ENCODE results near the gene PHLDA3.

Gene PHLDA3

GRCh38 chr1:201468844-201469644 is at the start of gene PHLDA3:
Gene PHLDA3, minus strand, starts transcription at chr1:201469188. Its CDS starts 402 bp downstream, at chr1:201468786.
- TF ChIP-seq, protein P1, sequence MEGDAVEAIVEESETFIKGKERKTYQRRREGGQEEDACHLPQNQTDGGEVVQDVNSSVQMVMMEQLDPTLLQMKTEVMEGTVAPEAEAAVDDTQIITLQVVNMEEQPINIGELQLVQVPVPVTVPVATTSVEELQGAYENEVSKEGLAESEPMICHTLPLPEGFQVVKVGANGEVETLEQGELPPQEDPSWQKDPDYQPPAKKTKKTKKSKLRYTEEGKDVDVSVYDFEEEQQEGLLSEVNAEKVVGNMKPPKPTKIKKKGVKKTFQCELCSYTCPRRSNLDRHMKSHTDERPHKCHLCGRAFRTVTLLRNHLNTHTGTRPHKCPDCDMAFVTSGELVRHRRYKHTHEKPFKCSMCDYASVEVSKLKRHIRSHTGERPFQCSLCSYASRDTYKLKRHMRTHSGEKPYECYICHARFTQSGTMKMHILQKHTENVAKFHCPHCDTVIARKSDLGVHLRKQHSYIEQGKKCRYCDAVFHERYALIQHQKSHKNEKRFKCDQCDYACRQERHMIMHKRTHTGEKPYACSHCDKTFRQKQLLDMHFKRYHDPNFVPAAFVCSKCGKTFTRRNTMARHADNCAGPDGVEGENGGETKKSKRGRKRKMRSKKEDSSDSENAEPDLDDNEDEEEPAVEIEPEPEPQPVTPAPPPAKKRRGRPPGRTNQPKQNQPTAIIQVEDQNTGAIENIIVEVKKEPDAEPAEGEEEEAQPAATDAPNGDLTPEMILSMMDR (IDR thresholded peaks at IDR 0.05): no peak
- TF ChIP-seq ZFX (IDR thresholded peaks at IDR 0.05; ENCODE audit: borderline replicate concordance): no peak
- peak within 1 kb of the TSS; percentile 62 for H3K27ac ChIP-seq

GRCh38 chr1:201518071-201518470 is 49.1 kb upstream of the PHLDA3 start:
- no peak overlapping the region for H3K27ac ChIP-seq
- TF ChIP-seq ZFX (IDR thresholded peaks at IDR 0.05; ENCODE audit: borderline replicate concordance): no peak
- TF ChIP-seq, protein P1 (IDR thresholded peaks at IDR 0.05): no peak

GRCh38 chr1:201517631-201518030 is 48.6 kb upstream of the PHLDA3 start:
- TF ChIP-seq, protein P1 (IDR thresholded peaks at IDR 0.05): no peak
- TF ChIP-seq ZFX (IDR thresholded peaks at IDR 0.05; ENCODE audit: borderline replicate concordance): no peak
- H3K27ac ChIP-seq: no peak overlapping the region

GRCh38 chr1:201516511-201517127 is 47.6 kb upstream of the PHLDA3 start:
- TF ChIP-seq ZFX (IDR thresholded peaks at IDR 0.05; ENCODE audit: borderline replicate concordance): no peak
- H3K27ac ChIP-seq: no peak overlapping the region

GRCh38 chr1:201515895-201516294 is 46.9 kb upstream of the PHLDA3 start:
- H3K27ac ChIP-seq: no peak overlapping the region
- TF ChIP-seq ZFX (IDR thresholded peaks at IDR 0.05; ENCODE audit: borderline replicate concordance): no peak
- TF ChIP-seq, protein P1 (IDR thresholded peaks at IDR 0.05): no peak

- no peak overlapping the region for H3K27ac ChIP-seq
- no peak for TF ChIP-seq ZFX (IDR thresholded peaks at IDR 0.05; ENCODE audit: borderline replicate concordance)
- TF ChIP-seq, protein P1 (IDR thresholded peaks at IDR 0.05): no peak
Observed at GRCh38 chr1:201515062-201515750, 46.2 kb upstream of the PHLDA3 start.

DNA sequence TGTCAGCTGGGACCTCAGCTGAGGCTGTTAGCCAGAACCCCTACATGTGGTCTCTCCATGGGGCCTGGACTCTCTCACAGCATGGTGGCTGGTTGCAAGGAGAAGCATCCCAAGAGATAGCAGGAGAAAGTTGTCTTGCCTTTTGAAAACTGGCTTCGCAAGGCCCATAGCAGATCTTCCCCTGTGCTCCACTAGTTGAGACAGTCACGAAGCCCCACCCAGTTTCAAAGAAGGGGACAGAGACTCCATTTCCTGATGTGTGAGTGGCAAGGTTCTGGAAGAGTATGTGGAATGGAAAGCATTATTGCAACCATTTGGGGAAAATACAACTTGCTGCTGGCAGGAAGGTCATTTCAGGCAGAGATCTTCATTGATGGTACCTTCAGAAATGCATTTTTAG is 45.5 kb upstream of the PHLDA3 start:
- TF ChIP-seq, protein P1 (IDR thresholded peaks at IDR 0.05): no peak
- TF ChIP-seq ZFX (IDR thresholded peaks at IDR 0.05; ENCODE audit: borderline replicate concordance): no peak
- H3K27ac ChIP-seq: no peak overlapping the region
